Mammary epithelial cell (primary cell): ENCODE data around the gene CRTAP.

Experiments
- EZH2 ChIP-seq: IDR thresholded peaks from 2 replicates; pipeline ENCODE4 v1.6.1; 2012; ENCODE audit warnings: low read length, inconsistent platforms, borderline replicate concordance
- TF ChIP-seq, protein P1 (sequence below), 2 donors: IDR thresholded peaks in 1 of 2; conservative IDR thresholded peaks in 1 of 2; 2 replicates each; pipeline ENCODE4 v1.5.1; 2011 to 2012; ENCODE audit warnings: inconsistent platforms in 2 of 2, low read length in 2 of 2, mild to moderate bottlenecking in 2 of 2, control low read depth in 1 of 2, low read depth in 1 of 2; ENCODE audit not compliant: insufficient read depth in 1 of 2; ENCODE audit errors: extremely low read depth in 1 of 2

DNA sequence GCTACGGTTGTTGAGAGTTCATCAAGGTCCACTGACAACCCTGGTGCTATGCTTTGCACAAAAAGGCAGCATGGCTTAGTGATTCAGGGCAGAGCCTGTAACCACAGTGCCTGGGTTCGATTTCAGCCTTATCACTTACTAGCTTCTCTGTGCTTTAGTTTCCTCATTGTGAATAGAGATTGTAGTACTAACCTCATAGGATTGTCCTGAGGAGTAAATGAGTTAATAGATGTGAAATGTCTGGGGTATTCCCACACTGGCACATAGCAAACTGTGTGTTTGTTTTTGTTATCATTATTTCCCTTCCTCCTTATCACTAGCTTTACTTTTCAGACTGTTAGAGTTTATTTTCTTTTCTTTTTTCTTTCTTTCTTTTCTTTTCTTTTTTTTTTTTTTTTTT lies 16.3 kb downstream of the CRTAP start:
- TF ChIP-seq, protein P1, sequence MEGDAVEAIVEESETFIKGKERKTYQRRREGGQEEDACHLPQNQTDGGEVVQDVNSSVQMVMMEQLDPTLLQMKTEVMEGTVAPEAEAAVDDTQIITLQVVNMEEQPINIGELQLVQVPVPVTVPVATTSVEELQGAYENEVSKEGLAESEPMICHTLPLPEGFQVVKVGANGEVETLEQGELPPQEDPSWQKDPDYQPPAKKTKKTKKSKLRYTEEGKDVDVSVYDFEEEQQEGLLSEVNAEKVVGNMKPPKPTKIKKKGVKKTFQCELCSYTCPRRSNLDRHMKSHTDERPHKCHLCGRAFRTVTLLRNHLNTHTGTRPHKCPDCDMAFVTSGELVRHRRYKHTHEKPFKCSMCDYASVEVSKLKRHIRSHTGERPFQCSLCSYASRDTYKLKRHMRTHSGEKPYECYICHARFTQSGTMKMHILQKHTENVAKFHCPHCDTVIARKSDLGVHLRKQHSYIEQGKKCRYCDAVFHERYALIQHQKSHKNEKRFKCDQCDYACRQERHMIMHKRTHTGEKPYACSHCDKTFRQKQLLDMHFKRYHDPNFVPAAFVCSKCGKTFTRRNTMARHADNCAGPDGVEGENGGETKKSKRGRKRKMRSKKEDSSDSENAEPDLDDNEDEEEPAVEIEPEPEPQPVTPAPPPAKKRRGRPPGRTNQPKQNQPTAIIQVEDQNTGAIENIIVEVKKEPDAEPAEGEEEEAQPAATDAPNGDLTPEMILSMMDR (conservative IDR thresholded peaks at IDR 0.05 in 1 of 2, IDR thresholded peaks at IDR 0.05 in 1 of 2; ENCODE audit: extremely low read depth in 1 of 2, insufficient read depth in 1 of 2, low read depth in 1 of 2, low read length in 2 of 2) = no peak
- no peak for TF ChIP-seq EZH2
